OCI-LY3 (cell line): ENCODE data around the gene AGMAT.

Experiments used
- H2AFZ ChIP-seq: fragments of 200-600, 300-600 bp; shearing (Covaris generic); 2 replicates; pipeline ENCODE4 v1.6.0; 2014; ENCODE audit warnings: antibody characterized with exemption, low read depth, low read length
- H3K27ac ChIP-seq: fragments of 200-600, 300-600 bp; sonication (generic); 2 replicates; pipeline ENCODE4 v1.5.1; 2014; ENCODE audit warnings: mild to moderate bottlenecking, low read length, moderate library complexity, mixed read lengths
- H3K27me3 ChIP-seq: fragments of 200-600, 300-600 bp; sonication (generic); 2 replicates; pipeline ENCODE4 v1.6.1; 2014; ENCODE audit warnings: low read depth, low read length, mixed read lengths
- H3K36me3 ChIP-seq: fragments of 200-600, 300-600 bp; sonication (generic); replicated peaks from 2 replicates; pipeline ENCODE3; 2014; ENCODE audit warnings: low read depth, low read length, mixed read lengths
- H3K4me1 ChIP-seq: fragments of 300-600, 200-600 bp; sonication (generic); 2 replicates; pipeline ENCODE4 v1.6.1; 2014; ENCODE audit warnings: low read length, mixed read lengths
- H3K4me2 ChIP-seq: fragments of 200-600, 300-600 bp; sonication (generic); 2 replicates; pipeline ENCODE4 v1.6.1; 2014; ENCODE audit warnings: low read length, mixed read lengths
- H3K4me3 ChIP-seq: fragments of 300-600, 200-600 bp; sonication (generic); 2 replicates; pipeline ENCODE4 v1.5.1; 2014; ENCODE audit warnings: antibody characterized with exemption, mild to moderate bottlenecking, low read length, moderate library complexity
- H3K79me2 ChIP-seq: fragments of 300-600, 200-600 bp; shearing (Covaris generic); 2 replicates; pipeline ENCODE4 v1.6.1; 2014; ENCODE audit warnings: mild to moderate bottlenecking, low read length, mixed read lengths
- H3K9ac ChIP-seq: fragments of 300-600, 200-600 bp; shearing (Covaris generic); 2 replicates; pipeline ENCODE4 v1.6.0; 2014; ENCODE audit warnings: mild to moderate bottlenecking, low read length, moderate library complexity
- H3K9me3 ChIP-seq: fragments of 200-600, 300-600 bp; shearing (Covaris generic); 2 replicates; pipeline ENCODE4 v1.6.1; 2014; ENCODE audit warnings: low read length, mixed read lengths; ENCODE audit not compliant: insufficient read depth
- H4K20me1 ChIP-seq: fragments of 200-600, 300-600 bp; sonication (generic); 2 replicates; pipeline ENCODE4 v1.6.1; 2016; ENCODE audit warnings: low read length, mixed read lengths; ENCODE audit not compliant: insufficient read depth
- CTCF ChIP-seq: fragments of 200-600, 300-600 bp; sonication (generic); IDR thresholded peaks from 2 replicates; pipeline ENCODE4 v1.5.1; 2014; ENCODE audit warnings: antibody characterized with exemption, low read length, low read depth
- EZH2phosphoT487 ChIP-seq: fragments of 200-600 bp; shearing (Covaris generic); IDR thresholded peaks from 2 replicates; pipeline ENCODE4 v1.6.1; 2018; ENCODE audit warnings: antibody characterized with exemption, mixed run types, low read depth

Gene AGMAT

DNA sequence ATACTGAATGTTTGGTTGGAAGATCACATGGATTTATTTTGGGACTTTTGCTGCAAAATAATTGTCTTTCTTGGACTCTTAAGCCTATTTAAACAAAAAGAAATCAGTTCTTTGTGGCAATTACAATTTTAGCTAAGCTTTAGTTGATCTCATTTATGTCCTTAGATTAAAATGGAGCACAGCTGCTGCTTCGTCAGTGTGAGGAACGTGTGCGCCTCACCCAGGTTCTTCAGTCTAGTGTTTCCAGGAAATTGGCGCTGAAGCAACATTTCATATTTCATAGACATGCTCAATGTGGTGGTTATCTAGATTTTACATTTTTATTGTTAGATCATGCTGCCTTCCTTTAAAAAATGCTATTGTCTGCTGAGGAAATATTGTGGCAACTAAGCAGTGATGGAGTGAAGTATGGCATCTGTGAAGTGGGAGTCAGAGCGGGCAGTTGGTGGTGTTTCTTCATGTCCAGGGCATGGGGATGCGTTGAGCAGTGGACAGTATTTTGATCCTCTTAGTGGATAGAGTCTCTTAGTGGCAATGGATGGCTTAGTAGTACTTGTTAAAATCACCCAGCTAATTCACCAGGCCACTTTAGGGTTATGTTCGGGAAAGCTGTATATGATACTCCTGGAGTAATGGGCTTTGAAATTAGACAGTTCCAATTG lies 38.0 kb upstream of the AGMAT start:
- peaks cover 100% of the 10 kb centered on the region for H3K79me2 ChIP-seq
- no peak overlapping the region for H3K9ac ChIP-seq
- H3K4me3 ChIP-seq, result no peak overlapping the region
- peaks cover 20% of the 10 kb centered on the region for H3K36me3 ChIP-seq
- H3K9me3 ChIP-seq, result no peaks in the 10 kb centered on the region
- no peak overlapping the region for H2AFZ ChIP-seq
- no peak overlapping the region for H3K4me2 ChIP-seq
- no peak for TF ChIP-seq EZH2phosphoT487
- no peak for TF ChIP-seq CTCF
- H3K27ac ChIP-seq, result no peak overlapping the region
- no peaks in the 10 kb centered on the region for H3K27me3 ChIP-seq
- peaks cover 92% of the 10 kb centered on the region for H4K20me1 ChIP-seq
- peaks cover 56% of the 10 kb centered on the region for H3K4me1 ChIP-seq

GRCh38 chr1:15621975-15622374 lies 37.1 kb upstream of the AGMAT start:
- H3K27ac ChIP-seq, result no peak overlapping the region
- no peak overlapping the region for H3K4me2 ChIP-seq
- peaks cover 83% of the 10 kb centered on the region for H4K20me1 ChIP-seq
- H3K9me3 ChIP-seq, result no peaks in the 10 kb centered on the region
- TF ChIP-seq CTCF, result no peak
- TF ChIP-seq EZH2phosphoT487, result no peak
- no peak overlapping the region for H3K4me3 ChIP-seq
- no peak overlapping the region for H3K9ac ChIP-seq
- H3K4me1 ChIP-seq, result peaks cover 48% of the 10 kb centered on the region
- H3K79me2 ChIP-seq, result peaks cover 97% of the 10 kb centered on the region
- H2AFZ ChIP-seq, result no peak overlapping the region
- H3K36me3 ChIP-seq, result peaks cover 19% of the 10 kb centered on the region
- H3K27me3 ChIP-seq, result no peaks in the 10 kb centered on the region

GRCh38 chr1:15620902-15621682 lies 36.2 kb upstream of the AGMAT start:
- Histone ChIP-seq H2AFZ (no peak overlapping the region), H4K20me1 (peaks cover 75% of the 10 kb centered on the region)

More at GRCh38 chr1:15620902-15621682, 36.2 kb upstream of the AGMAT start:
- Histone ChIP-seq H3K79me2 (peaks cover 88% of the 10 kb centered on the region), H3K36me3 (peaks cover 13% of the 10 kb centered on the region), H3K9me3 (no peaks in the 10 kb centered on the region), H3K4me2 (peak overlapping the region; percentile 56; the same call in 1 of the 2 replicates), H3K4me1 (peaks cover 44% of the 10 kb centered on the region), H3K4me3 (no peak overlapping the region), H3K9ac (no peak overlapping the region), H3K27me3 (no peaks in the 10 kb centered on the region), H3K27ac (no peak overlapping the region)
- no peak for TF ChIP-seq CTCF
